Upper lobe of left lung (tissue), 4 donors: ENCODE data around the gene FLNB.

ENCODE experiments used
- EP300 ChIP-seq, 4 donors: sonication (generic); formaldehyde crosslinking; IDR thresholded peaks; one replicate each; pipeline ENCODE4 v1.5.1; 2017; ENCODE audit warnings: antibody characterized with exemption in 4 of 4, control low read depth in 2 of 4
- POLR2A ChIP-seq, 4 donors: fragments of 450-650 bp; IDR thresholded peaks; one replicate each; pipeline ENCODE4 v1.5.1; 2016 to 2017; ENCODE audit warnings: antibody characterized with exemption in 4 of 4, mild to moderate bottlenecking in 2 of 4
- POLR2AphosphoS5 ChIP-seq, 2 donors: sonication (generic); formaldehyde crosslinking; IDR thresholded peaks; one replicate each; pipeline ENCODE4 v1.5.1; 2017; ENCODE audit warnings: antibody characterized with exemption in 2 of 2
- TF ChIP-seq, protein P1 (sequence below), 6 experiments: fragments of 450-650 bp in 4 of 6; fragments of 200-600 bp in 2 of 6; sonication (generic) in 2 of 6; IDR thresholded peaks; one replicate each; pipeline ENCODE4 v1.5.1; 2016 to 2019; ENCODE audit warnings: antibody characterized with exemption in 6 of 6

DNA sequence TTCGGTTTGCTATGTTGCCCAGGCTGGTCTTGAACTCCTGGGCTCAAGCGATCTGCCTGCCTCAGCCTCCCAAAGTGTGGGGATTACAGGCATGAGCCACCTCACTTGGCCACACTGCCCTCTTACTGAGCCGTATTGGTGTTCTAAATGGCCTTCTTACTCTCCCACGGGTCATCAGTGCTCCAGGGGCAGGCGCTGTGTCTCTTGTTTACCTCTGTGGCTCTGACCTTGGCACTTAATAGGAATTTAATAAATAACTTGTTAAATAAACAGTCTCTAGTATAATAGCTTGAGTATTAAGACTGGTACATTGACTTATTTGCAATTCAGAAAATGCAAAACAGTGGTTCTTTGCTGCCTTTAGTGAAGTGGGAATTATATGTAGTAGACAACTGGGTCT is 13.7 kb downstream of the FLNB start:
- TF ChIP-seq POLR2AphosphoS5 (IDR thresholded peaks at IDR 0.05) (no peak), POLR2A (IDR thresholded peaks at IDR 0.05) (no peak), EP300 (IDR thresholded peaks at IDR 0.05) (no peak)
- TF ChIP-seq, protein P1, sequence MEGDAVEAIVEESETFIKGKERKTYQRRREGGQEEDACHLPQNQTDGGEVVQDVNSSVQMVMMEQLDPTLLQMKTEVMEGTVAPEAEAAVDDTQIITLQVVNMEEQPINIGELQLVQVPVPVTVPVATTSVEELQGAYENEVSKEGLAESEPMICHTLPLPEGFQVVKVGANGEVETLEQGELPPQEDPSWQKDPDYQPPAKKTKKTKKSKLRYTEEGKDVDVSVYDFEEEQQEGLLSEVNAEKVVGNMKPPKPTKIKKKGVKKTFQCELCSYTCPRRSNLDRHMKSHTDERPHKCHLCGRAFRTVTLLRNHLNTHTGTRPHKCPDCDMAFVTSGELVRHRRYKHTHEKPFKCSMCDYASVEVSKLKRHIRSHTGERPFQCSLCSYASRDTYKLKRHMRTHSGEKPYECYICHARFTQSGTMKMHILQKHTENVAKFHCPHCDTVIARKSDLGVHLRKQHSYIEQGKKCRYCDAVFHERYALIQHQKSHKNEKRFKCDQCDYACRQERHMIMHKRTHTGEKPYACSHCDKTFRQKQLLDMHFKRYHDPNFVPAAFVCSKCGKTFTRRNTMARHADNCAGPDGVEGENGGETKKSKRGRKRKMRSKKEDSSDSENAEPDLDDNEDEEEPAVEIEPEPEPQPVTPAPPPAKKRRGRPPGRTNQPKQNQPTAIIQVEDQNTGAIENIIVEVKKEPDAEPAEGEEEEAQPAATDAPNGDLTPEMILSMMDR (IDR thresholded peaks at IDR 0.05) = no peak
